SK-N-MC (cell line): Measurements from ENCODE around the gene CACNG7.

Experiments used
- DNase-seq: peaks from one replicate; pipeline ENCODE4 v3.0.0-alpha.2; 2011; ENCODE audit warnings: low read depth, low spot score
- H3K27ac ChIP-seq: fragments of 200-600 bp; sonication (generic); 2 replicates; pipeline ENCODE4 v1.5.1; 2016; ENCODE audit warnings: mixed run types
- H3K36me3 ChIP-seq: fragments of 200-600 bp; sonication (generic); 2 replicates; pipeline ENCODE4 v1.6.1; 2017; ENCODE audit warnings: antibody characterized with exemption, low read length, mixed read lengths; ENCODE audit not compliant: insufficient read depth
- H3K4me3 ChIP-seq: fragments of 200-600 bp; sonication (generic); 2 replicates; pipeline ENCODE4 v1.5.1; 2016
- H3K9ac ChIP-seq: fragments of 200-600 bp; sonication (generic); 2 replicates; pipeline ENCODE4 v1.8.0; 2017; ENCODE audit warnings: mixed run types, mixed read lengths; ENCODE audit not compliant: insufficient read length
- H3K9me3 ChIP-seq: fragments of 200-600 bp; sonication (generic); 2 replicates; pipeline ENCODE4 v1.6.1; 2017; ENCODE audit warnings: low read depth, mild to moderate bottlenecking, antibody characterized with exemption, low read length, moderate library complexity, mixed read lengths
- EZH2 ChIP-seq: fragments of 200-600 bp; sonication (generic); IDR thresholded peaks from one replicate; pipeline ENCODE4 v1.6.1; 2017; ENCODE audit warnings: antibody characterized with exemption
- FOXP2 ChIP-seq: optimal IDR thresholded peaks from 2 replicates; pipeline ENCODE3; 2011; ENCODE audit warnings: mild to moderate bottlenecking, moderate library complexity; ENCODE audit not compliant: insufficient read depth; ENCODE audit errors: extremely low read length, control extremely low read depth
- POLR2AphosphoS5 ChIP-seq: IDR thresholded peaks from 2 replicates; pipeline ENCODE4 v1.6.1; 2012; ENCODE audit warnings: mild to moderate bottlenecking, low read depth, low read length, borderline replicate concordance

CACNG7 gene

DNA sequence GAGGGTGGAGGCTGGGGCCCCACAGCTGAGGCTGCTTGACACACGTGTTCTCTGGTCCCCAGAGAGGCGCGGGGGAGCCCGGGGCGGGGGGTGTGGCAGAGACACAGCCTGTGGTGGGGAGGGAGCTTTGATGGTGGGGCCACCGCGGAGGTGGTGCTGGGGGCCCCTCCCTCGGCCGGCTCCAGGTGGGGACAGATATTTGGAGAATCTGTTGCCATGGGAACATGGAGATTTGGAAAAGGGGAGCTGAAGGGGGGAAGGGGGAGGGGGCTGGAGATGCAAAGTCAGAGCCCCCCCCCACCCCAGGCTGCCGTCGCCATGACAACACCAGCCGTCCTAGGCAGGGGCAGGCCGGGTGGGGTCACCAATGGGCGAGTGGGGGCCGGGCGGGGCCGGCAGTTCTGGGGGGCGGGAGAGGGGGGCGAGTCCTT lies 25.8 kb upstream of the CACNG7 start:
- no peak for DNase-seq
- Histone ChIP-seq H3K9ac (no peak overlapping the region), H3K9me3 (no peaks in the 10 kb centered on the region), H3K27ac (no peak overlapping the region), H3K4me3 (peak overlapping the region; percentile 70; the same call in 1 of the 2 replicates), H3K36me3 (no peaks in the 10 kb centered on the region)
- no peak for TF ChIP-seq POLR2AphosphoS5
- TF ChIP-seq FOXP2: no peak
- TF ChIP-seq EZH2: no peak

- H3K9ac ChIP-seq: no peak overlapping the region
- H3K4me3 ChIP-seq: no peak overlapping the region
- H3K9me3 ChIP-seq: no peaks in the 10 kb centered on the region
- TF ChIP-seq FOXP2 (no peak), POLR2AphosphoS5 (no peak), EZH2 (no peak)
- DNase-seq: no peak
- H3K36me3 ChIP-seq: no peaks in the 10 kb centered on the region
- no peak overlapping the region for H3K27ac ChIP-seq
These were observed 25.3 kb upstream of the CACNG7 start for GRCh38 chr19:53883741-53884140.

DNA sequence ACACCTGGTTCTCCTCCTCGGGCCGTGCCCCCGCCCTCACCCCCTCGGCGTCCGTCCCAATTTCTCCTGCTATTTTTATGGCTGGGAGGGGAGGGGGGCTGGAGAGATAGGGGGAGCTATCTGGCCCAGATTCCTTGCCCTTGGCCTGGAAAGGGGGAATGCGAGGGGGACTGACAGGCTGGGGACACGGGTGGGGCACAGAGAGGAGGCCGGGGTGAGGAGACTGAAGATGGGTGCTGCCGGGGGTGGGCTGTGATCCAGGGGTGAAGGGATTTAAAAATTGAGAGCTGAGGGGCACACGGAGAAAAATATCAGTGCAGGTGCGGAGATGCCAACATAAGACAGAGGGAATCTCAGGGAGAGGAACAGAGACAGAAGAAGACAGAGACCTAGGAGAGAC lies 24.8 kb upstream of the CACNG7 start:
- H3K9me3 ChIP-seq: no peaks in the 10 kb centered on the region
- H3K4me3 ChIP-seq: no peak overlapping the region
- H3K9ac ChIP-seq: no peak overlapping the region
- TF ChIP-seq POLR2AphosphoS5 (no peak), FOXP2 (no peak), EZH2 (no peak)
- no peak for DNase-seq
- H3K27ac ChIP-seq: no peak overlapping the region
- H3K36me3 ChIP-seq: no peaks in the 10 kb centered on the region

GRCh38 chr19:53885036-53885435 lies 24.0 kb upstream of the CACNG7 start:
- H3K9ac ChIP-seq: no peak overlapping the region
- no peak overlapping the region for H3K4me3 ChIP-seq
- H3K27ac ChIP-seq: no peak overlapping the region
- TF ChIP-seq POLR2AphosphoS5: no peak
- TF ChIP-seq FOXP2: no peak
- TF ChIP-seq EZH2: no peak
- no peak for DNase-seq
- H3K9me3 ChIP-seq: no peaks in the 10 kb centered on the region
- no peaks in the 10 kb centered on the region for H3K36me3 ChIP-seq

DNA sequence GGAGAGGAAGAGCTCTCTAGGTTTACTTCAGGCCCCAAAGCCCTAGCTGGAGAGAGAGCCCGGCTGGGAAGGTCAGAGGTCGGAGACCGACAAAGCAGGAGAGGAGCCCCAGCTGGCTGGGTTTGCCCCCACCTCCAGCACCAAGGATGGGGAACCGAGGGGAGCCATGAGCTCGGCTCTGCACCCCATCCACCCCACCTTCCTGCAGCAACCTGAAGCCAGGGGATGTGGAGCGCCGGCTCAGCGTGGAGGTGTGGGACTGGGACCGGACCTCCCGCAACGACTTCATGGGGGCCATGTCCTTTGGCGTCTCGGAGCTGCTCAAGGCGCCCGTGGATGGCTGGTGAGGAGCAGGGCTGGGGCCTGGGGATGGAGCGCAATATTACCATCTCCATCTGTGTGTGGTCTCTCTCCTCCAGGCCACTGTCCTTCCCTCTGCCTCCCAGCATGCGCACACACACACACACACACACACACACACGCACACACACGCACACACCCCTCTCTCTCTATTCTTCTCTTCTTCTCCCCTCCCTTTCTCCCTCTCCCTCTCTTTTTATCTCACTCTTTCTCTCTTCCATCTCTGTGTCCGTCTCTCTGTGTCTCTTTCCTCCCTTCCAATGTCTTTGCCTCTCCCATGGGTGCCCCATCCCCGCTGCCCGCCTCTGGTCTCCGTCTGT lies 16.6 kb upstream of the CACNG7 start:
- TF ChIP-seq FOXP2 (no peak), EZH2 (no peak), POLR2AphosphoS5 (no peak)
- Histone ChIP-seq H3K9me3 (no peaks in the 10 kb centered on the region), H3K27ac (no peak overlapping the region), H3K4me3 (no peak overlapping the region), H3K36me3 (no peaks in the 10 kb centered on the region), H3K9ac (no peak overlapping the region)
- DNase-seq: no peak

- H3K9me3 ChIP-seq: no peaks in the 10 kb centered on the region
- TF ChIP-seq FOXP2 (no peak), POLR2AphosphoS5 (no peak), EZH2 (no peak)
- no peak overlapping the region for H3K27ac ChIP-seq
- H3K9ac ChIP-seq: no peak overlapping the region
- DNase-seq: no peak
- H3K36me3 ChIP-seq: no peaks in the 10 kb centered on the region
- no peak overlapping the region for H3K4me3 ChIP-seq
These were observed 16.1 kb upstream of the CACNG7 start for GRCh38 chr19:53892981-53893325.

- H3K9me3 ChIP-seq: no peaks in the 10 kb centered on the region
- DNase-seq: no peak
- no peak overlapping the region for H3K27ac ChIP-seq
These were observed 14.4 kb upstream of the CACNG7 start for GRCh38 chr19:53894707-53895106.

DNA sequence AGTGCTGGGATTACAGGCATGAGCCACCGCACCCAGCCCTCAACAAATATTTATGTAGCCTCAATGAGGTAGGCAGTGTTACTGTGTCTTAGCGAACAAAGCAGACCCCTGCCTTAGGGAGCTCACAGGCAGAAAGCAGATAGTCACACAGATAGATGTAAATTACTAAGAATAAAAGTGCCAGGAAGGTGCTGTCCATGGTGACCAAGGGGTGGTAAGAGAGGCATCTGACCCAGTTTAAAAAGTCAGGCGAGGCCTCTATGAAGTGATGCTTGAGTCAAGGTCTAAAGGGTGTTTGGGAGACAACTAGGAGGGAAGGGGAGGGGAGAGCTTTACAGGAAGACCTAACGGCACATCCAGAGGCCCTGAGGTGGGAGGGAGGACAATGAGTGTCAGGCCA lies 12.4 kb upstream of the CACNG7 start:
- TF ChIP-seq EZH2 (no peak), POLR2AphosphoS5 (no peak), FOXP2 (no peak)
- Histone ChIP-seq H3K36me3 (no peaks in the 10 kb centered on the region), H3K9ac (no peak overlapping the region), H3K4me3 (no peak overlapping the region), H3K9me3 (no peaks in the 10 kb centered on the region), H3K27ac (no peak overlapping the region)
- DNase-seq: no peak

More at GRCh38 chr19:53894707-53895106, 14.4 kb upstream of the CACNG7 start:
- Histone ChIP-seq H3K36me3 (no peaks in the 10 kb centered on the region), H3K9ac (no peak overlapping the region), H3K4me3 (no peak overlapping the region)
- TF ChIP-seq EZH2: no peak
- TF ChIP-seq FOXP2: no peak
- TF ChIP-seq POLR2AphosphoS5: no peak

DNA sequence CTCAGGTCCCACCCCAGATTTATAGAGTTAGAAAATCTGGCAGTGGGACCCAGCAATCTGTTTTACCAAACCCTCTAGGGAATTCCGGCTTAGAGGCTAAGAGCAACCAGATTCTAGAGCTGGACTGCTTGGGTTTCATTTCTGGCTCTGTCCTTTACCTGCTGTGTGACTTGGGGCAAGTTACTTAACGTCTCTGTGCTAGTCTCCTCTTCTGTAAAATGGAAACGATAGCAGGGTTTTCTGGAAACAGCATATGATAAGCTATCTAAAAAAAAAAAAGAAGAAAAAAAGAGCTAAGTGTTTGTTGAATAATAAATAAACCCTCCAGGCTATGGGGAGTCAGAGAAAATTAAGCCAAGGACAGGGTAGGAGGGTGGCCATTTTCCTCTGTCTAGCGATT lies 11.6 kb upstream of the CACNG7 start:
- no peak overlapping the region for H3K27ac ChIP-seq
- no peak overlapping the region for H3K4me3 ChIP-seq
- no peak overlapping the region for H3K9ac ChIP-seq
- no peak for DNase-seq
- H3K9me3 ChIP-seq: no peaks in the 10 kb centered on the region
- TF ChIP-seq FOXP2: no peak
- no peak for TF ChIP-seq EZH2
- TF ChIP-seq POLR2AphosphoS5: no peak
- H3K36me3 ChIP-seq: no peaks in the 10 kb centered on the region

DNA sequence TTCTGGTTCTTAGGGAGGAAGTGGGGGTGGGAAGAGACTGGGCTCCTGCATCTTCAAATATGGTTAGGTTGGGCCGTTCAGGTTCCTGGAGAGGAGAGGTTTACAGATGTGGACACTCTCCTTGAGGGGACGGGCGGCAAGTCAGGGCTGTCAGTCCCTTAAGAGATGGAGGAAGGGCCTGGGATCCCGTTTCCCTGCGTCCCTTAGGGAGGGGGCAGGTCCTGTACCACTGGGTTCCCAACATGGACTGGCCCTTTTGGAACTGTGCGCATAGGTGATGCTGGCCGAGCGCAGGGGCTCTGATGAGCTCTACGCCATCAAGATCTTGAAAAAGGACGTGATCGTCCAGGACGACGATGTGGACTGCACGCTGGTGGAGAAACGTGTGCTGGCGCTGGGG lies 10.9 kb upstream of the CACNG7 start:
- no peaks in the 10 kb centered on the region for H3K9me3 ChIP-seq
- no peak overlapping the region for H3K27ac ChIP-seq
- no peaks in the 10 kb centered on the region for H3K36me3 ChIP-seq
- no peak overlapping the region for H3K4me3 ChIP-seq
- no peak overlapping the region for H3K9ac ChIP-seq
- TF ChIP-seq EZH2: no peak
- no peak for TF ChIP-seq FOXP2
- TF ChIP-seq POLR2AphosphoS5: no peak
- DNase-seq: no peak
